GM18858 (cell line): ENCODE measurements around the gene DCAF8L2.
"Not testable (repeated sequence)": the region's sequence is repeated elsewhere in the genome, so short reads cannot be mapped to it uniquely, and the experiment has no call there.

Experiments used
- ATAC-seq: cut with Tn5 transposase; IDR thresholded peaks from one replicate; pipeline ENCODE4 v1.9.1; 2021; ENCODE audit not compliant: unreplicated experiment

DCAF8L2 gene

DNA sequence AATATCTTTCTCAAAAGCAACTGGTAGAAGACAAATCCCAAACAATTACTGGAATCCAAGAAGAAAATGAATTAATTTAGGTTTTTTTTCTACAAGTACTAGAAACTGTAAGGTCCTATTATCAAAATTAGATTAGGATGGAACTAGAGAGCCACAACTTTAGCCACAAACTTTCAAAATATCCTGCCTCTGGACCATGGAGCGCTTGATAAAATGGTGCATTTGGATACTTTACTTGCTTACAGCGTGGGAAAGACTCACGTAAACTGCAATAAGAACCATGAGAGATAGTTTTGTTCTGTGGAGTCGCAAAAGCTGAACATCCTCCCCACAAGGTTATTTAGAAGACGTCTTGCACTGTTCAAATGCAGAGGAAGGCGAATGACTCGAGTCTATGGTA, at the start of gene DCAF8L2:
DCAF8L2 (plus strand) TSS at position 301 of the 400 bp plus-strand sequence. CDS start 156,552 bp downstream, outside the sequence.
- no peak for ATAC-seq

DNA sequence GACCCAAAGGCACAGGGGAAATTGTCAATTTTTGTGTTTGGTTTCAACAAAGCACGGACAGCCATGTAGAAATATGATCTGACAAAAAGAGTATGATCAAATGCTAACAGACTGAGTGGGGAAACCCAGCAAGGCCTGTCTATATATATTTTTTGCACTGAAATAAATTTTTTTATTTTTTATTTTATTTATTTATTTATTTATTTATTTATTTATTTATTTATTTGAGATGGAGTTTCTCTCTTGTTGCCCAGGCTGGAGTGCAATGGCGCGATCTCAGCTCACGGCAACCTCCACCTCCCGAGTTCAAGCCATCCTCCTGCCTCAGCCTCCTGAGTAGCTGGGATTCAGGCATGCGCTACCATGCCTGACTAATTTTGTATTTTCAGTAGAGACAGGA, 49.0 kb upstream of the DCAF8L2 start:
- ATAC-seq, result not testable (repeated sequence)

DNA sequence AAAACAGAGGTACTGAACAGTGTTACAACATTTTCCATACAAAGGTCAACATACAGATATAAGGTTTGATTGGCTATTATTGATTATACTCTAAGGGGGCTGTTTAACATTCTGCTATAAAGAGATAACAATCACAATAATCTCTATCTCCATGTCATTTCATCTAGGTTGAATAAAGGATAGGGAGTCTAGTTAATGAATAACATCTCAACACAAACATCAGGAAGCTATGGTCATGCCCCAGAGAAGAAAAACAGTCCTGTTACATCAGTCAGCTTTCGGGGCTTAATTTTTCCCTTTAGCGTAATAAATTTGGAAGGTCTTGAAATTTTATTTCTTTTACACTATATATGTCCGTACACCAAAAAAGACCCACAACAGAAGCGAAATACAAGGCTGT, 41.5 kb upstream of the DCAF8L2 start:
- no peak for ATAC-seq

DNA sequence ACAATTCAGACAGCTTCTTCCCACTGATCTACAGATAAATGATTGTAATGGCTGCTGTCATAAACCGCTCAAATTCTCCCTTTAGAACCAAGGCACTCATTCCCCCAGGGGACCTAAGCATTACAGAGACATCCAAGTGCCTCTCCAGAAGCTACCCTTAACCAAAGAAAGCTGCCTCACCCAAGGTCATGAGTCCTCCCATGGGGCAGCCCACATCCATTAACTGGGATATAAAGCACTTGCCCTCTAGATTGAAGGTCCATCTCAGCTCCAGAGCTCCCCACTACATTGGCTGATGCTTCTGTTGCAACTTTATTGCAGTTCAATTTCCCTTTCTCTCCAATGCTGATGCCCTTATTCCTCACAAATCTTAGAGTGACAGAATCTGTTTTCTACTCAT, 40.5 kb upstream of the DCAF8L2 start:
- ATAC-seq, result no peak

DNA sequence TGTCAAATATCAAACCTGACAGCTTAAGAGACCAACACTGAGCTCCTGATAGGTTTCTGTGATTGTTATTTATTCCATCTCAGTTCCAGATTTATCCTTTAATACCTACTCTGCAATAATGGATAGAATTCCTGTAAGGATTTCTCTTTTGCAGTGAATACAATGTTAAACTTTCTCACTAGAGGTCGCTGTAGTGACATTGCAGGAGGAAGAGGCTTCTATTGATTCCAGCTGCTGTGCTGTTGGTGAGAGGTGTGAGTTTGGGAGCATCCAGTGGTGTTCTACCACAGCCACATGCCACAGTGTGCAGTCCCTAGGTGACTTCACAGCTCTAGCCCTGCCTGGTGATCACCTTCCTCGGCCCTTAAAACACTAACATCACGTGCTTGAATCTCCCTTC, 34.6 kb upstream of the DCAF8L2 start:
- no peak for ATAC-seq

DNA sequence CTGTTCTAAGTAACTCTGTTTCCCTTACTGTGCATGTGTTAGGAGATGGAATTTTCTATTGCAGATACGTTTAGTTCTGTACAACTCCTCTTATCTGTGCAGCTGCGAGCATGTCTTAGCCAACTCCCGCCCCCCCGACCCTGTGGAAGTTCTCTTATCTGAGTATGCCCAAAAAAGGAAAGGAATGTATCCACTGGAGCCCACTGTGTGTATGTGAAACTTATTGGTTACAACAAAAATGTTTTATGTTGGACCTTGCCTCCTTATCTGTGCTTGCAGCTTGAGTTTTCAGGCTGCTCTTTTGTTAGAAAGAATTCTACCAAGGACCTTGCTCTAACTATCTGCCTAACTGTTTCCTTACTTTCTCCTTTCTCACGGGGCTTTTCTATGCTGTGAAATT, 24.2 kb upstream of the DCAF8L2 start:
- no peak for ATAC-seq

DNA sequence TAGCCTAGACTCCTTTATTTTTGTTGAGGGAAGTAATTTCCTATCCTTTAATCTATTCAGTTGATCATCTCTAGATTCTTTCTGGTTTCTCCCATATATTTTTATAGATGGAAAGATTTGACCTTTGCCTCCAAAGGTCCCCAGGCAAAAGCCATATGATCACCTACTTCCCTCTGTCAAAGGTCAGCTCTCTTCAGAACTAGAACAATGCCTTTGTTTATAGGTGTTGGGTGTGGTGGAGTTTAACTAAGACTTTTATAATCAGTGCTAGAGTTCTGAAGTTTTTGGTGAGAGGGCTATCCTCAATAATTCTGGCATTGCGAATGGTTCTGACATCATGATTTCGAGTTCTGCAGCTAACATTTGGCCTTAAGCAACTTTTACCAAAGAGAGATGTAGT, 19.0 kb upstream of the DCAF8L2 start:
- ATAC-seq, result no peak

DNA sequence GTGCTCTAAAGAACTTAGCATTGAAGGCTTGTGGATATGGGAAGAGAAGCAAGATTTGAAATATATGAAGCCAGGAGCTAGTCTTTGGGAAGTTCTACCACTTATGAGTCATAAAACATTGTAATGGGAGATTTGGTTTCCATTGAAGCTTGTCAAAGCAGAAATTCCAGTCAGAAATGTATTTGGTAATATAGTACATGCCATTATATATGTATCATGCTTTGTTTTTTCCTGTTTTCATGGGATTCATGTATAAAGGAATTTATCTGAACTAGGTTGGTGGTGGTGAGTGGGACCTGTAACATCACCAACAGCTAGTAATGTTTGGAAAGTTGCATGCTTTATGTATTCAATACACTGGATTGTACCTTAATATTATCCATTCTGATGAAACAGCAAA, 14.6 kb upstream of the DCAF8L2 start:
- ATAC-seq, result no peak

DNA sequence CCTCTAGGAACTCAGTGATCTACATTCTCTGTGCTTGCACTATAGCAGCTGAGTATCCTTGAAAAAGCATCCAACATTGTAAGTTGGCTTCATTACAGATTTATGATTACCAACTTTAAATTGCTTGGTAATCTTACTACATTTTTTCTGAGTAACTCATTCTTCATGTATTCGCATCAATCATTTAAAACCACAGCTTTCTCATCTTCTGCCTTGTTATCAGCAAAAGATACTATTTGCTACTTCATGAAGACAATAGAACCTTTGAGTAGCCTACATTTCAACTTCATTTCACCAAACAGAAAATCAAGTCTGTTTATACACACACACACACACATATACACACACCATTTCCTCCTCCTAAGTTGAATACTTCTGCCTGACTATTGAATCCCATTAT, 6.2 kb upstream of the DCAF8L2 start:
- no peak for ATAC-seq

DNA sequence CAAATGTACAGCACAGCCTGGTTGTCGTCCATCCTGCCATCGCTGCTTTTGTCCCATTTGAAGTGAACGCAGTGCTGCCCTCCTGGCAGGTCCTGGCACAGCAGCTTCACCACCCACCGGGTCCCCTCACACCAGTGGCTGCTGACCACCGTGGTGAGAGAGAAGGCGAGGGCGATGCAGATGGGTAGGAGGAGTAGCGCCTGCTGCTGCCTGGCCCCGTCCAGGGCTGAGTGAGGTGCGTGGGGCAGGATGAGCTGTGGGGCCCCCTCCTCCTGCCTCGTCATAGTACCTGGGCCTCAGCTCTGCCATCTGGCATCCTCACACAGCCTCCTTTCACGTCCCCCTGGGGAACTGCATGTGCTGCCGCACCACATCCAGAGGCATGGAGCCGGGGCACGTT, 1.8 kb downstream of the DCAF8L2 start:
- no peak for ATAC-seq

DNA sequence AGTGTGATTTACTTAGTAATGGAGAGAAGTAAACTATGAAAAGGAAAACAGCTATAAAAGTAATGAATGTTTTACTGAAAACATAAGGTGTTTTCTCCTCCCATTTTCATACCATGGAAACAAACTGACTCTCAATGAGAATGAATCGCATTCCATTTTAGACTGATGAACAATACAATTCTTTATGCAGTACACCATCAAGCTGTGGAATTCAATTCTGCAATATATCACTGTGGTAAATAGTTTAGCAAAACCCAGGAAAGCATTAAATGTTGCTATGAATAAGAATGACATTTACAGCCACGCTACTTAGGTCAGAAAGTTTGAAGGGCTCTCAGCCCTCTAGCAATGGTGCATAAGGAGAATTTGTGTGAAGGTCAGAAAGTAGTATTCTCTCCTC, 7.4 kb downstream of the DCAF8L2 start:
- no peak for ATAC-seq

DNA sequence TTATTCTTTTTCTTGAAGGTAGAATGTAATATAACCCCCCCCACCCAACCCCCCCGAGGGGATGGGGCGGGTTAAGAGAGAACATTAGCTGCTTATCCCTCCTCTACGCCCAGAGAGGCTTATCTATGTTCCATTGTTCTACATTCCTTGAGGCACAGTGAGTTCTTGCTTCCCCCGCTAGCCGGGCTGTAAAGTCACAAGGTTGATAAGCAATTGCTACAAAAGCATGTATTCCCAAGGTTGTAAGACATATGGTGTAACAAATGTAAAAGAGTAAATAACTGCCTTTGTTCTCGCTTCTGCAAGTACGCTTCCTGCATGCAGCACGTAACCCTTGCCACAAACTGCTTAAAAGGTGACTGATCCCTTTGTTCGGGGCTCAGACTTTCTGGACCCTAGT, 8.2 kb downstream of the DCAF8L2 start:
- no peak for ATAC-seq

DNA sequence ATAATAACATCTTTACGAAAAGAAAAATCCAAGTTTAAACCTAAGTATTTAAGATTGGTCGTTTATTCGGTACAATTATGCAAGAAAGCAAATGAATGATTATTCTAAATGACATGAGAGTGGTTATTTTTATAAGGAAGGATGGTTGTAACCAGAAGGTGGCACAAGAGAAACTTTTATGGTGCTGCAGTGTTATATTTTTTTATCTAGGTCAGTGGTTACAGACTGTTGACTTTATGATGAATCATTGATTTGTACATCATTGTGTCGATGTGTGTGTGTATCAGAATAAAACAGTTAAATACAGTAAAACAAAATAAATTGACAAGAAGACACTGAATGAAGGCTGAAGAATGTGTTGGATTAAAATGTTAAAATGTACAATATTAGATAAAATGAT, 9.8 kb downstream of the DCAF8L2 start:
- no peak for ATAC-seq

DNA sequence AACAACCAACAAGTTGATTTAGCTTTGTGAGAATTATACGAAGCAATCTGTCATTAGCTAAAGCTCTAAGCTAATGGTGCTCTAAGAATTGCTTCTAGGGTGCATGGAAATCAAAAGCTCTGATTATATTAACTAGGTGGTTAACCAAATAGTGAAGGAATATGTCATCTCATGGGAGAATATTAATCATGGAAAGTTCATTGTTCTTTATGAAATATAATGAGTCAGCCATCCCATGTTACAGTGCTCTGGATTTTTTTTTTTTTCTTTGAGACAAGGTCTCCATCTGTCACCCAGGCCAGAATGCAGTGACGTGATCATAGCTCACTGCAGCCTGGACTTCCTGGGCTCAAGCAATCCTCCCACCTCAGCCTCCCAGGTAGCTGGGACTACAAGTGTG, 10.5 kb downstream of the DCAF8L2 start:
- ATAC-seq, result no peak

DNA sequence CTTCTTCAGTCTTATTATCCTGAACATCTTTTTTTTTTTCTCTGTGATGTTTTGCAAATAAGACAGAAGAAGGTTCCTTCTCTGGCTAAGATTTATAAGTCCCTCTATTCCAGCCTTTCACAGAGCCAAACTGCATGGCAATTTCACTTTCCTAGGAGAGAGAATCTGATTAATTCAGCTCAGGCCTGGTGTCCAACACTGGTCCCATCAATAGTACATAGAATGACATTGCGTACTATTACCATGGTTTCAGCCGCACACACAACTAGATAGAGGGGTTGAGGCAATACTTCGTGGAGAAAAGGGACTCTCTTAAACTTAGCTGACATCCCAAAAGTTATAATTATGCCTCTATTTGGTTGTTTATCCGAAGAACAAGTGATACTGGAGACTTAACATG, 18.5 kb downstream of the DCAF8L2 start:
- ATAC-seq, result no peak

DNA sequence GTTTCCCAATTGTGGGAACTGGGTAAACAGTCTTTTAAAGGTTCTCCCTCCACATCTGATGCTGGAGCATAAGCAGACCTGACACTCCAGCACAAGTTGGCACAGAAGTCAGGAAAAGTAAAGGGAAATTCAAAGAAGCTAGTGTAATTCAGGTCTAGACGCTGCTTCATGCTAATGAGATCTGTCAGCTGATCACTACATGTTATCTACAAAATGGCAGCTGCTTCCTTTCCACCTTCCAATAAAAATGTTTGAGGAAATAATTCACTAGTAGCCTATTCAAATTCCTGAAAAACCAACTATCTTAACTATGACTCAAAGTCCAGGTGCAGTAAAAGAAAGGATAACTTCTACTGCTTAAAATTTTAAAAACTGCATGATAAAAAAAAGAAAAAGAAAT, 29.3 kb downstream of the DCAF8L2 start:
- ATAC-seq, result no peak

DNA sequence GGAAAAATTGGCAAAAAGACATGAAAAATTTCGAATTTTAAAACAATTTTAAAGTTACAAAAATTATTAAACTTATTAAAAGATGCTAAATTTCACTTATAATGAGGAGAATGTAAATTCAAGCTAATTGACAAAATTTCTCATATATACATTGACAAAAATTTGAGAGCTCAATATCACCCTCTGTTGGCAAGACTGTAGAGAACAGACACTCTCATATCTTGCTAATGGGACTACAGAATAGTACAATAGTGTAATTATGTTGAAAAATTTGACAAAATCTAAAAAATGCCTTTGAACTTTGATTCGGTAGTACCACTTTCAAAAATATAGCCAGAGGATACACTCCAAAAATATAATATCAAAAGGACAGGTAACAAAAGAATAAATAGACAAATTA, 29.8 kb downstream of the DCAF8L2 start:
- no peak for ATAC-seq

DNA sequence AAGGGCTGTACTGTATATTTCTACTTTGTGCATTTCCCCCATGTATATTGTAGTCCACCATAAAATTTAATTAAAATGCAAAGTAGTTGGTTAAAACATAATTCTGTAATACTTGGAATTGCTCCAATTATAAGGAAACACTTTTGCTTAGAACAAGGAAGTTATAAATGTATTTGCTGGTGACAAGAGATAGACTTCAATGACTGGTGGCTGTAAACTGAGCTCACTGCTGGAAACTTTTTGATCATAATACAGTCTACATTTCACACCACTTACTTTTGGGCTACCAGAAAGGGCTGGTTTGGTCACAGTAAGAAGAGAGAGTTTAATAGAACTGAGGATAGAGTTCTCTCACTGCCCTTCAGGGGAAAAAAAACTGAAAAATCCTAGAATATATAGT, 32.7 kb downstream of the DCAF8L2 start:
- no peak for ATAC-seq

DNA sequence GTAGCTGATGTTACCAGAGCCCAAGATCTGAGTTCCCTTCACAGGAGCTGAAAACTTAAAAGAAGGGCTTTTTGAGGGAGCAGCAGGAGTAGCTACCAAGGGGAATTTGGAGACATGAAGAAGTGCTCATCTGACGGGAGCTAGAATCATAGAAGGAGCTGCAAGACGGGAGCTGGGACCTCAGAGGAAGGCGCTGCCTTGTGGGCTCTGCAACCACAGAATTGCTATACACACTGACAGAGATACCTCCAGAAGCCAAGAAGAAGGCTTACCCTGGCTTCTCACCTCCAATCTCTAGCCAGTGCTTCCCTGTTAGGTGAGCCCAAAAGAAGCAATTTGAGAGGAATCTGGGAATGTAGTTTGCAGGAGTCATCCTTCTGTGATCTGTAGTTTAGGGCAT, 35.9 kb downstream of the DCAF8L2 start:
- ATAC-seq, result no peak

DNA sequence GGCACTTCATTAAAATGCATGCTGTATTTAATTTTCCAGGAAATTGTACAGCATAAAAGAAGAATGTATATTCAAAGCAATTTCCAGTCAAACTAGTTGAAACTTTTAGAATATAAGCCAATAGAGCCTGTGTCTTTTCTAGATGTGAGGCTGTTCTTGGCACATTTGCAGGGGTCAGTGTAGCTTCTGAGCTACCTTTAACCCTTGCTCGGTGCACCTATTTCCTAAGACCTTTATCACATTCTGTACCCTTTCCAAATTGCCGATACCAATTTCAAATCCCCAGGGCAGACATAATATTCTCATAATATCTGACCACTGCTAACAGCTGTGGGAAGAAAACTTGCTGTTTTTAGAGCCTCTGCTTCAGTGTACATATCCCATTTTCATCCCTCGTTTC, 43.2 kb downstream of the DCAF8L2 start:
- no peak for ATAC-seq

DNA sequence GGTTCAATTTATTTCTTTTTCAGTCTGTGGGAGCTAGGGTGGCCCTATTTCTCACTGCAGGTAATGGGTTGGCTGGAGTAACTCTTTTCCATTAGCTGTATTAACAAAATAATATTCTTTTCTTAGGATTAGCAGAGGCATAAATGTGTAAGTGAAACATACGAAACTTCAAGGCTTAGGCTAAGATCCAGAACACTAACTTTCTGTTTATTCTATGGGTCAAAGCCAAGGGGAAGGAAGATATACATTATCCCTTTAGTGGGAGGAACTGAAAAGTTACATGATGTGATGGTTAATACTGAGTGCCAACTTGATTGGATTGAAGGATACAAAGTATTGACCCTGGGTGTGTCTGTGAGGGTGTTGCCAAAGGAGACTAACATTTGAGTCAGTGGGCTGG, 66.4 kb downstream of the DCAF8L2 start:
- ATAC-seq, result no peak

DNA sequence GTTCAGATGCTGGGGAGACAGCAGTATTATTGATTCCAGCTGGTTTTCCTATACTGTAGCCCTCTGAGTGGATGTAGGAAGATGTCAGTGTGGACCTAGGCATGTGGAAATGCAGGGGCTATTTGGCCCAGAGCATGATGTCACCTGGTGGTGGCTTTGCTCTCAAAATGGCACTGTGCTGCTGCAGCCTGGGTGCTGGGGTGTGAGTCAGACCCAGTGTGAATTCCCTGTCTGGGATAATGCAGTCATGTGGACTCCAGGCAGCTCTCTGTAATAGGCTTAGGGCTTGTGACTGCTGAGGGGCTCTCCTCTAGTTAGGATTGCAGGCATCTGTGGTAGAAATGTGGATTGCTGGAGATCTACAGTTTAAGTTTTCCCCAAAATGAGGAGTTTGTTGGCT, 70.7 kb downstream of the DCAF8L2 start:
- no peak for ATAC-seq

DNA sequence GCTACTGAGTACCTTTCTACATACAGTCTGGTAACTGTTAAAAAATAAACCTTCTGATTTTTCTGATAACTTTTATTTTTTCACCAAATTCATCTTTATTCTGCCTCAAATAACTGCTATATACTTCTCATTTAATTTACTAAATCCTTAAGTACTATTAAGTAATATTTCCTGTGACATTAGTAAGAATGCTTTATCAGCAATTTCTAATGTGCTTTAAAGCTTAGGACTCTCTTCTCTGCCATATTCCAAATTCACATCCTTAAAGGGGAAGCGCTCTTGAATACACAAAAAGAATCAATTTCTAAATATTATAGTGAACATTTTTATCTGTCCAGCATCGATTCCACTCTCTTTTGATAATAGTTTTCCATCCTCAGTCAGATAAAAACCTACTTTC, 81.1 kb downstream of the DCAF8L2 start:
- no peak for ATAC-seq

DNA sequence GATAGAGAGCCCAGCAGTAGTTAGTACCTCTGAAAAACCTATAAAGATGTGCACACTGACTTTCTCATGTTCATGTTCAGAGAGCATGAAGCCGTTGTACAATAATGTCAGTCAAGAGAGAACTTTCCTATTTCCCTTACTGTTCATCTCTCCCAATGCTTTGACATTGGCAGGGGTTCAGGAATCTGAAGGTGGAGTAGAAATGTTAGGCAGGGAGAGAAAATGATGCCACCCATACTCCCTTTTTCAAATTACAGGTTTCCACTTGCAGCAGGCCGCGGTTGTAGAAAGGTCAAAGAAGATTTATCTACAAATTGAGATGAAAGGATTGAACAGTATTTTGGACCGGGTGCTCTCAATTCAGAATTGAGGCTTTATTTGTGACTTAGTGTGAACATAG, 84.3 kb downstream of the DCAF8L2 start:
- ATAC-seq, result no peak
